K562 (cell line): ENCODE measurements around the gene AGFG2.

Source experiments
- EP300 ChIP-seq: IDR thresholded peaks from 2 replicates; pipeline ENCODE4 v1.6.1; 2012; ENCODE audit warnings: low read length, improper control_type of control experiment
- GABPB2 ChIP-seq: fragments of 250-450 bp; sonication (Bioruptor Pico); conservative IDR thresholded peaks from 2 replicates; pipeline ENCODE4 v1.5.1; 2021; ENCODE audit warnings: mild to moderate bottlenecking
- HIVEP1 ChIP-seq: fragments of 250-450 bp; sonication (Bioruptor Pico); IDR thresholded peaks from 2 replicates; pipeline ENCODE4 v1.4.0; 2020; ENCODE audit warnings: mild to moderate bottlenecking
- NR2F6 ChIP-seq: fragments of 450-650 bp; formaldehyde crosslinking; IDR thresholded peaks from 2 replicates; pipeline ENCODE4 v1.4.0; 2020; ENCODE audit warnings: mild to moderate bottlenecking
- RAD21 ChIP-seq, 2 experiments: fragments of 250-450 bp in 1 of 2; fragments of 450-650 bp in 1 of 2; sonication (Bioruptor Pico) in 1 of 2; formaldehyde crosslinking in 1 of 2; IDR thresholded peaks in 1 of 2; conservative IDR thresholded peaks in 1 of 2; 2 replicates each; pipeline versions ENCODE4 v1.4.0 to v1.8.0; 2020 to 2022; ENCODE audit warnings: mild to moderate bottlenecking in 2 of 2, moderate library complexity in 1 of 2
- RBM34 ChIP-seq: fragments of 200-400 bp; formaldehyde crosslinking; IDR thresholded peaks from 2 replicates; pipeline ENCODE4 v1.6.1; 2018; ENCODE audit warnings: low read length, borderline replicate concordance; ENCODE audit not compliant: insufficient read depth
- SP1 ChIP-seq: sonication (generic); formaldehyde crosslinking; IDR thresholded peaks from 2 replicates; pipeline ENCODE4 v1.8.1; 2022; ENCODE audit warnings: mild to moderate bottlenecking, missing genetic modification reagents
- SREBF2 ChIP-seq: sonication (generic); formaldehyde crosslinking; IDR thresholded peaks from 2 replicates; pipeline ENCODE4 v1.4.0; 2020; ENCODE audit warnings: mild to moderate bottlenecking, missing genetic modification reagents
- U2AF1 ChIP-seq: fragments of 200-400 bp; formaldehyde crosslinking; optimal IDR thresholded peaks from 2 replicates; pipeline ENCODE3; 2017; ENCODE audit warnings: mild to moderate bottlenecking, low read depth, low read length, moderate library complexity
- TF ChIP-seq, protein P1 (sequence below): sonication (generic); formaldehyde crosslinking; IDR thresholded peaks from 2 replicates; pipeline ENCODE4 v1.8.0; 2022; ENCODE audit warnings: missing genetic modification reagents, mild to moderate bottlenecking, borderline replicate concordance
- TF ChIP-seq, protein P2 (sequence below), 3 experiments: IDR thresholded peaks in 2 of 3; conservative IDR thresholded peaks in 1 of 3; 2 replicates each; pipeline ENCODE4 v1.5.1; 2011 to 2012; ENCODE audit warnings: low read length in 3 of 3, mild to moderate bottlenecking in 3 of 3, control low read depth in 2 of 3, improper control_type of control experiment in 1 of 3, inconsistent platforms in 1 of 3, low read depth in 1 of 3, mixed read lengths in 1 of 3, moderate library complexity in 1 of 3; ENCODE audit not compliant: insufficient read depth in 2 of 3
- TF ChIP-seq, protein P3 (sequence below): fragments of 250-450 bp; sonication (Bioruptor Pico); IDR thresholded peaks from 2 replicates; pipeline ENCODE4 v1.5.1; 2021; ENCODE audit warnings: mild to moderate bottlenecking

DNA sequence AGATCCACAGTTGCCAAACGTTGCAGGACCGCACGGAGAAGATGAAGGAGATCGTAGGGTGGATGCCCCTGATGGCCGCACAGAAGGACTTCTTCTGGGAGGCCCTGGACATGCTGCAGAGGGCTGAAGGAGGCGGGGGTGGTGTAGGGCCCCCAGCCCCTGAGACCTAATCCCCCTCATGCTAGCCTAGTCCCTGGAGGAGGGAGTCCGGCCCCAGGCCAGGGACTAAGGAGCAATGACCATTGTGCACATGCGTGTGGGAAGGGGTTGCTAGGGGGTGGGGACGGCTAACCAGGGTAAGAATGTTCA, 61.7 kb downstream of the AGFG2 start:
- TF ChIP-seq, protein P1, sequence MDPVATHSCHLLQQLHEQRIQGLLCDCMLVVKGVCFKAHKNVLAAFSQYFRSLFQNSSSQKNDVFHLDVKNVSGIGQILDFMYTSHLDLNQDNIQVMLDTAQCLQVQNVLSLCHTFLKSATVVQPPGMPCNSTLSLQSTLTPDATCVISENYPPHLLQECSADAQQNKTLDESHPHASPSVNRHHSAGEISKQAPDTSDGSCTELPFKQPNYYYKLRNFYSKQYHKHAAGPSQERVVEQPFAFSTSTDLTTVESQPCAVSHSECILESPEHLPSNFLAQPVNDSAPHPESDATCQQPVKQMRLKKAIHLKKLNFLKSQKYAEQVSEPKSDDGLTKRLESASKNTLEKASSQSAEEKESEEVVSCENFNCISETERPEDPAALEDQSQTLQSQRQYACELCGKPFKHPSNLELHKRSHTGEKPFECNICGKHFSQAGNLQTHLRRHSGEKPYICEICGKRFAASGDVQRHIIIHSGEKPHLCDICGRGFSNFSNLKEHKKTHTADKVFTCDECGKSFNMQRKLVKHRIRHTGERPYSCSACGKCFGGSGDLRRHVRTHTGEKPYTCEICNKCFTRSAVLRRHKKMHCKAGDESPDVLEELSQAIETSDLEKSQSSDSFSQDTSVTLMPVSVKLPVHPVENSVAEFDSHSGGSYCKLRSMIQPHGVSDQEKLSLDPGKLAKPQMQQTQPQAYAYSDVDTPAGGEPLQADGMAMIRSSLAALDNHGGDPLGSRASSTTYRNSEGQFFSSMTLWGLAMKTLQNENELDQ (CRISPR knock-in tag) = no peak
- TF ChIP-seq RAD21 (CRISPR knock-in tag; conservative IDR thresholded peaks at IDR 0.05 in 1 of 2, IDR thresholded peaks at IDR 0.05 in 1 of 2) = no peak
- TF ChIP-seq EP300 = no peak
- TF ChIP-seq RBM34 = no peak
- TF ChIP-seq SP1 (CRISPR knock-in tag) = no peak
- TF ChIP-seq, protein P2, sequence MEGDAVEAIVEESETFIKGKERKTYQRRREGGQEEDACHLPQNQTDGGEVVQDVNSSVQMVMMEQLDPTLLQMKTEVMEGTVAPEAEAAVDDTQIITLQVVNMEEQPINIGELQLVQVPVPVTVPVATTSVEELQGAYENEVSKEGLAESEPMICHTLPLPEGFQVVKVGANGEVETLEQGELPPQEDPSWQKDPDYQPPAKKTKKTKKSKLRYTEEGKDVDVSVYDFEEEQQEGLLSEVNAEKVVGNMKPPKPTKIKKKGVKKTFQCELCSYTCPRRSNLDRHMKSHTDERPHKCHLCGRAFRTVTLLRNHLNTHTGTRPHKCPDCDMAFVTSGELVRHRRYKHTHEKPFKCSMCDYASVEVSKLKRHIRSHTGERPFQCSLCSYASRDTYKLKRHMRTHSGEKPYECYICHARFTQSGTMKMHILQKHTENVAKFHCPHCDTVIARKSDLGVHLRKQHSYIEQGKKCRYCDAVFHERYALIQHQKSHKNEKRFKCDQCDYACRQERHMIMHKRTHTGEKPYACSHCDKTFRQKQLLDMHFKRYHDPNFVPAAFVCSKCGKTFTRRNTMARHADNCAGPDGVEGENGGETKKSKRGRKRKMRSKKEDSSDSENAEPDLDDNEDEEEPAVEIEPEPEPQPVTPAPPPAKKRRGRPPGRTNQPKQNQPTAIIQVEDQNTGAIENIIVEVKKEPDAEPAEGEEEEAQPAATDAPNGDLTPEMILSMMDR (IDR thresholded peaks at IDR 0.05 in 2 of 3, conservative IDR thresholded peaks at IDR 0.05 in 1 of 3; ENCODE audit: insufficient read depth in 2 of 3, low read depth in 1 of 3, low read length in 3 of 3) = no peak
- TF ChIP-seq NR2F6 (CRISPR knock-in tag) = no peak
- TF ChIP-seq U2AF1 = no peak
- TF ChIP-seq GABPB2 = no peak
- TF ChIP-seq HIVEP1 = no peak
- no peak for TF ChIP-seq SREBF2 (CRISPR knock-in tag)
- TF ChIP-seq, protein P3, sequence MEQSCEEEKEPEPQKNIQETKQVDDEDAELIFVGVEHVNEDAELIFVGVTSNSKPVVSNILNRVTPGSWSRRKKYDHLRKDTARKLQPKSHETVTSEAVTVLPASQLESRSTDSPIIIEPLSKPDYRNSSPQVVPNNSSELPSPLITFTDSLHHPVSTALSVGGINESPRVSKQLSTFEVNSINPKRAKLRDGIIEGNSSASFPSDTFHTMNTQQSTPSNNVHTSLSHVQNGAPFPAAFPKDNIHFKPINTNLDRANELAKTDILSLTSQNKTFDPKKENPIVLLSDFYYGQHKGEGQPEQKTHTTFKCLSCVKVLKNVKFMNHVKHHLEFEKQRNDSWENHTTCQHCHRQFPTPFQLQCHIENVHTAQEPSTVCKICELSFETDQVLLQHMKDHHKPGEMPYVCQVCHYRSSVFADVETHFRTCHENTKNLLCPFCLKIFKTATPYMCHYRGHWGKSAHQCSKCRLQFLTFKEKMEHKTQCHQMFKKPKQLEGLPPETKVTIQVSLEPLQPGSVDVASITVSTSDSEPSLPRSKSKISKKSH (CRISPR knock-in tag) = no peak
